Endothelial cell of umbilical vein (primary cell): ENCODE results near the gene ADCY3.

ENCODE experiments used
- CTCF ChIP-seq, 2 donors: IDR thresholded peaks; 1 replicate in 1 of 2; 2 replicates in 1 of 2; pipeline ENCODE4 v1.5.1; 2011; ENCODE audit warnings: low read length in 2 of 2, mild to moderate bottlenecking in 2 of 2, moderate library complexity in 2 of 2, control low read depth in 1 of 2, inconsistent platforms in 1 of 2, low read depth in 1 of 2; ENCODE audit not compliant: insufficient read depth in 1 of 2; ENCODE audit errors: extremely low read depth in 1 of 2
- EZH2 ChIP-seq: IDR thresholded peaks from 2 replicates; pipeline ENCODE4 v1.6.1; 2012; ENCODE audit warnings: borderline replicate concordance, low read depth, mild to moderate bottlenecking, moderate library complexity, low read length, inconsistent platforms; ENCODE audit not compliant: severe bottlenecking
- POLR2A ChIP-seq: IDR thresholded peaks from 2 replicates; pipeline ENCODE4 v1.6.1; 2012; ENCODE audit warnings: low read depth, mild to moderate bottlenecking, control low read depth, low read length
- POLR2AphosphoS5 ChIP-seq: IDR thresholded peaks from 2 replicates; pipeline ENCODE4 v1.6.1; 2012; ENCODE audit warnings: low read depth, mild to moderate bottlenecking, control low read depth, low read length, moderate library complexity; ENCODE audit not compliant: insufficient read depth

- TF ChIP-seq CTCF (IDR thresholded peaks at IDR 0.05; ENCODE audit: extremely low read depth in 1 of 2, insufficient read depth in 1 of 2, low read depth in 1 of 2, low read length in 2 of 2): no peak
- no peak for TF ChIP-seq POLR2A
- TF ChIP-seq POLR2AphosphoS5: no peak
- TF ChIP-seq EZH2: no peak
These were observed 8.0 kb upstream of the ADCY3 start for GRCh38 chr2:24928036-24928435.
